Large intestine (tissue), 3 donors: ENCODE measurements around the gene NFIX. TPM values are rescaled to one million over a fixed set of nuclear protein-coding genes. Genes with fewer than 3 reads are reported as not detected.
A peak's percentile ranks its signal among the peaks of the same experiment; 100 is the strongest.

ENCODE experiments used
- DNase-seq, 2 donors: peaks; one replicate each; pipeline versions ENCODE4 v3.0.0 to v3.0.0-alpha.2; 2013
- H3K27ac ChIP-seq: one replicate; pipeline ENCODE4 v1.5.1; 2013; ENCODE audit warnings: low read length
- H3K27me3 ChIP-seq: 2 replicates; pipeline ENCODE4 v1.6.1; 2013; ENCODE audit warnings: low read length; ENCODE audit not compliant: control insufficient read depth, insufficient read depth
- H3K36me3 ChIP-seq: 2 replicates; pipeline ENCODE4 v1.6.1; 2013; ENCODE audit warnings: low read length; ENCODE audit not compliant: control insufficient read depth, insufficient read depth
- H3K4me1 ChIP-seq: one replicate; pipeline ENCODE4 v1.6.1; 2013; ENCODE audit warnings: low read length; ENCODE audit not compliant: control insufficient read depth, insufficient read depth
- H3K4me3 ChIP-seq: one replicate; pipeline ENCODE4 v1.5.1; 2013; ENCODE audit warnings: low read length
- H3K9me3 ChIP-seq: one replicate; pipeline ENCODE4 v1.6.1; 2013; ENCODE audit warnings: mild to moderate bottlenecking, low read depth, low read length, moderate library complexity; ENCODE audit not compliant: control insufficient read depth
- WGBS: methylation state at CpG from one replicate; pipeline ENCODE4 v1.1.5; 2013; ENCODE audit warnings: low lambda C conversion rate; ENCODE audit not compliant: insufficient coverage; 5-methylcytosine and 5-hydroxymethylcytosine counted together
- polyA plus RNA-seq: library from polyadenylated mRNA; unstranded; fragments of 120-200 nt; gene quantifications from one replicate; pipeline ENCODE4 v1.2.1, GENCODE V29; 2013

NFIX gene
- polyA plus RNA-seq, 1 donor = 20.2 TPM

GRCh38 chr19:13057744-13058143 is 62.5 kb downstream of the NFIX start:
- peaks cover 51% of the 10 kb centered on the region for H3K27me3 ChIP-seq
- H3K27ac ChIP-seq = peak overlapping the region; percentile 67
- H3K9me3 ChIP-seq = no peaks in the 10 kb centered on the region
- no peak overlapping the region for H3K4me3 ChIP-seq
- DNase-seq = peak in 1 of 2 donors; percentile 44
- no CpG with 5 or more reads among the region's 2 CpGs for WGBS
- H3K36me3 ChIP-seq = no peaks in the 10 kb centered on the region
- H3K4me1 ChIP-seq = peaks cover 68% of the 10 kb centered on the region

GRCh38 chr19:13058951-13059660 is 63.8 kb downstream of the NFIX start:
- no peak for DNase-seq
- WGBS = no CpG with 5 or more reads among the region's 12 CpGs
- H3K36me3 ChIP-seq = no peaks in the 10 kb centered on the region
- H3K9me3 ChIP-seq = no peaks in the 10 kb centered on the region
- peaks cover 54% of the 10 kb centered on the region for H3K4me1 ChIP-seq
- H3K27me3 ChIP-seq = peaks cover 53% of the 10 kb centered on the region
- H3K27ac ChIP-seq = no peak overlapping the region
- H3K4me3 ChIP-seq = no peak overlapping the region

GRCh38 chr19:13060233-13060963 is 65.1 kb downstream of the NFIX start:
- Histone ChIP-seq H3K4me3 (no peak overlapping the region), H3K4me1 (peaks cover 41% of the 10 kb centered on the region), H3K27ac (no peak overlapping the region), H3K9me3 (no peaks in the 10 kb centered on the region), H3K36me3 (no peaks in the 10 kb centered on the region), H3K27me3 (peaks cover 48% of the 10 kb centered on the region)
- WGBS = no CpG with 5 or more reads among the region's 19 CpGs
- peak in 1 of 2 donors; percentile 37 for DNase-seq

- no peak overlapping the region for H3K27ac ChIP-seq
- DNase-seq = peak; percentile 68 to 76
- WGBS = no CpG with 5 or more reads among the region's 40 CpGs
- no peaks in the 10 kb centered on the region for H3K9me3 ChIP-seq
- peaks cover 40% of the 10 kb centered on the region for H3K27me3 ChIP-seq
- H3K4me1 ChIP-seq = peaks cover 32% of the 10 kb centered on the region
- no peaks in the 10 kb centered on the region for H3K36me3 ChIP-seq
- H3K4me3 ChIP-seq = peak overlapping the region; percentile 25
Observed at GRCh38 chr19:13060964-13061927, 66.0 kb downstream of the NFIX start.

GRCh38 chr19:13062317-13062716 is 67.0 kb downstream of the NFIX start:
- Histone ChIP-seq H3K4me3 (no peak overlapping the region), H3K4me1 (peaks cover 28% of the 10 kb centered on the region), H3K36me3 (no peaks in the 10 kb centered on the region), H3K27me3 (peaks cover 37% of the 10 kb centered on the region), H3K27ac (no peak overlapping the region), H3K9me3 (no peaks in the 10 kb centered on the region)
- no peak for DNase-seq

GRCh38 chr19:13063461-13064091 is 68.3 kb downstream of the NFIX start:
- Histone ChIP-seq H3K36me3 (no peaks in the 10 kb centered on the region), H3K27me3 (peaks cover 37% of the 10 kb centered on the region), H3K27ac (no peak overlapping the region), H3K9me3 (no peaks in the 10 kb centered on the region), H3K4me3 (no peak overlapping the region), H3K4me1 (peaks cover 32% of the 10 kb centered on the region)
- 0% methylated on average over 1 of the region's 5 CpGs for WGBS
- DNase-seq = no peak

- WGBS = no CpG with 5 or more reads among the region's 6 CpGs
- Histone ChIP-seq H3K4me3 (no peak overlapping the region), H3K27me3 (peaks cover 32% of the 10 kb centered on the region), H3K36me3 (no peaks in the 10 kb centered on the region), H3K27ac (no peak overlapping the region), H3K4me1 (peaks cover 38% of the 10 kb centered on the region), H3K9me3 (no peaks in the 10 kb centered on the region)
- no peak for DNase-seq
Observed at GRCh38 chr19:13064092-13064489, 68.8 kb downstream of the NFIX start.

GRCh38 chr19:13066226-13066625 is 71.0 kb downstream of the NFIX start:
- Histone ChIP-seq H3K27ac (no peak overlapping the region), H3K4me3 (no peak overlapping the region), H3K9me3 (peaks cover 5% of the 10 kb centered on the region), H3K36me3 (no peaks in the 10 kb centered on the region), H3K4me1 (peaks cover 33% of the 10 kb centered on the region), H3K27me3 (peaks cover 17% of the 10 kb centered on the region)
- WGBS = no CpG with 5 or more reads among the region's 5 CpGs
- DNase-seq = no peak

- WGBS = no CpG with 5 or more reads among the region's 17 CpGs
- H3K4me1 ChIP-seq = peaks cover 32% of the 10 kb centered on the region
Observed at GRCh38 chr19:13066933-13067807, 71.9 kb downstream of the NFIX start.

More at GRCh38 chr19:13066933-13067807, 71.9 kb downstream of the NFIX start:
- Histone ChIP-seq H3K4me3 (no peak overlapping the region), H3K36me3 (no peaks in the 10 kb centered on the region), H3K27me3 (peaks cover 10% of the 10 kb centered on the region), H3K27ac (no peak overlapping the region), H3K9me3 (peaks cover 5% of the 10 kb centered on the region)
- peak; percentile 50 to 76 for DNase-seq
